Measurements from ENCODE around the gene ATP6V0B.

ATP6V0B gene

GRCh38 chr1:43947061-43947873 is 27.5 kb upstream of the ATP6V0B start:
- DNase-seq (ENCODE audit: low read depth): no peak
- H3K27me3 ChIP-seq (replicated peaks; ENCODE audit: control insufficient read depth, insufficient read depth, low read length): no peaks in the 10 kb centered on the region
- H3K9ac ChIP-seq (ENCODE audit: low read length): peak overlapping the region; percentile 100

GRCh38 chr1:43947874-43948437 is 26.8 kb upstream of the ATP6V0B start:
- Histone ChIP-seq H3K4me3 (ENCODE audit: low read length) (peak overlapping the region; percentile 98), H3K9ac (ENCODE audit: low read length) (peak overlapping the region; percentile 100), H3K4me1 (ENCODE audit: control insufficient read depth, insufficient read depth, low read length) (peaks cover 29% of the 10 kb centered on the region), H3K27me3 (replicated peaks; ENCODE audit: control insufficient read depth, insufficient read depth, low read length) (no peaks in the 10 kb centered on the region), H3K9me3 (ENCODE audit: control insufficient read depth, low read length) (no peaks in the 10 kb centered on the region), H3K36me3 (ENCODE audit: control insufficient read depth, insufficient read depth, low read length, severe bottlenecking) (peaks cover 14% of the 10 kb centered on the region)
- DNase-seq (ENCODE audit: low read depth): no peak

More at GRCh38 chr1:43947061-43947873, 27.5 kb upstream of the ATP6V0B start:
- Histone ChIP-seq H3K36me3 (ENCODE audit: control insufficient read depth, insufficient read depth, low read length, severe bottlenecking) (peaks cover 14% of the 10 kb centered on the region), H3K4me3 (ENCODE audit: low read length) (peak overlapping the region; percentile 98), H3K4me1 (ENCODE audit: control insufficient read depth, insufficient read depth, low read length) (peaks cover 29% of the 10 kb centered on the region), H3K9me3 (ENCODE audit: control insufficient read depth, low read length) (no peaks in the 10 kb centered on the region)

- H3K9me3 ChIP-seq (ENCODE audit: control insufficient read depth, low read length): no peaks in the 10 kb centered on the region
- no peak overlapping the region for H3K9ac ChIP-seq (ENCODE audit: low read length)
- no peaks in the 10 kb centered on the region for H3K27me3 ChIP-seq (replicated peaks; ENCODE audit: control insufficient read depth, insufficient read depth, low read length)
- H3K4me3 ChIP-seq (ENCODE audit: low read length): no peak overlapping the region
- DNase-seq (ENCODE audit: low read depth): no peak
- peaks cover 29% of the 10 kb centered on the region for H3K4me1 ChIP-seq (ENCODE audit: control insufficient read depth, insufficient read depth, low read length)
- H3K36me3 ChIP-seq (ENCODE audit: control insufficient read depth, insufficient read depth, low read length, severe bottlenecking): peaks cover 14% of the 10 kb centered on the region
Observed at GRCh38 chr1:43949678-43950077, 25.1 kb upstream of the ATP6V0B start.

- Histone ChIP-seq H3K9ac (ENCODE audit: low read length) (no peak overlapping the region), H3K36me3 (ENCODE audit: control insufficient read depth, insufficient read depth, low read length, severe bottlenecking) (peaks cover 15% of the 10 kb centered on the region), H3K9me3 (ENCODE audit: control insufficient read depth, low read length) (no peaks in the 10 kb centered on the region), H3K4me1 (ENCODE audit: control insufficient read depth, insufficient read depth, low read length) (peaks cover 22% of the 10 kb centered on the region), H3K27me3 (replicated peaks; ENCODE audit: control insufficient read depth, insufficient read depth, low read length) (no peaks in the 10 kb centered on the region), H3K4me3 (ENCODE audit: low read length) (no peak overlapping the region)
- DNase-seq (ENCODE audit: low read depth): no peak
Observed at GRCh38 chr1:43951021-43951985, 23.5 kb upstream of the ATP6V0B start.

- DNase-seq (ENCODE audit: low read depth): no peak
- no peak overlapping the region for H3K4me3 ChIP-seq (ENCODE audit: low read length)
Observed at GRCh38 chr1:43952731-43953346, 21.9 kb upstream of the ATP6V0B start.

GRCh38 chr1:43953361-43953760 is 21.4 kb upstream of the ATP6V0B start:
- Histone ChIP-seq H3K9ac (ENCODE audit: low read length) (no peak overlapping the region), H3K4me3 (ENCODE audit: low read length) (no peak overlapping the region), H3K4me1 (ENCODE audit: control insufficient read depth, insufficient read depth, low read length) (peaks cover 12% of the 10 kb centered on the region), H3K9me3 (ENCODE audit: control insufficient read depth, low read length) (no peaks in the 10 kb centered on the region), H3K27me3 (replicated peaks; ENCODE audit: control insufficient read depth, insufficient read depth, low read length) (no peaks in the 10 kb centered on the region), H3K36me3 (ENCODE audit: control insufficient read depth, insufficient read depth, low read length, severe bottlenecking) (peaks cover 36% of the 10 kb centered on the region)
- no peak for DNase-seq (ENCODE audit: low read depth)

More at GRCh38 chr1:43952731-43953346, 21.9 kb upstream of the ATP6V0B start:
- Histone ChIP-seq H3K36me3 (ENCODE audit: control insufficient read depth, insufficient read depth, low read length, severe bottlenecking) (peaks cover 31% of the 10 kb centered on the region), H3K9ac (ENCODE audit: low read length) (no peak overlapping the region), H3K27me3 (replicated peaks; ENCODE audit: control insufficient read depth, insufficient read depth, low read length) (no peaks in the 10 kb centered on the region), H3K9me3 (ENCODE audit: control insufficient read depth, low read length) (no peaks in the 10 kb centered on the region), H3K4me1 (ENCODE audit: control insufficient read depth, insufficient read depth, low read length) (peaks cover 17% of the 10 kb centered on the region)

- no peaks in the 10 kb centered on the region for H3K27me3 ChIP-seq (replicated peaks; ENCODE audit: control insufficient read depth, insufficient read depth, low read length)
- H3K4me1 ChIP-seq (ENCODE audit: control insufficient read depth, insufficient read depth, low read length): peaks cover 7% of the 10 kb centered on the region
- no peak overlapping the region for H3K9ac ChIP-seq (ENCODE audit: low read length)
- H3K36me3 ChIP-seq (ENCODE audit: control insufficient read depth, insufficient read depth, low read length, severe bottlenecking): peaks cover 43% of the 10 kb centered on the region
- H3K4me3 ChIP-seq (ENCODE audit: low read length): no peak overlapping the region
- no peaks in the 10 kb centered on the region for H3K9me3 ChIP-seq (ENCODE audit: control insufficient read depth, low read length)
- DNase-seq (ENCODE audit: low read depth): no peak
Observed at GRCh38 chr1:43954036-43954435, 20.7 kb upstream of the ATP6V0B start.

GRCh38 chr1:43956234-43956633 is 18.5 kb upstream of the ATP6V0B start:
- H3K4me3 ChIP-seq (ENCODE audit: low read length): no peak overlapping the region
- peaks cover 7% of the 10 kb centered on the region for H3K4me1 ChIP-seq (ENCODE audit: control insufficient read depth, insufficient read depth, low read length)
- H3K9me3 ChIP-seq (ENCODE audit: control insufficient read depth, low read length): no peaks in the 10 kb centered on the region
- peaks cover 51% of the 10 kb centered on the region for H3K36me3 ChIP-seq (ENCODE audit: control insufficient read depth, insufficient read depth, low read length, severe bottlenecking)
- H3K27me3 ChIP-seq (replicated peaks; ENCODE audit: control insufficient read depth, insufficient read depth, low read length): no peaks in the 10 kb centered on the region
- no peak overlapping the region for H3K9ac ChIP-seq (ENCODE audit: low read length)
- DNase-seq (ENCODE audit: low read depth): no peak

GRCh38 chr1:43957407-43958040 is 17.2 kb upstream of the ATP6V0B start:
- peaks cover 64% of the 10 kb centered on the region for H3K36me3 ChIP-seq (ENCODE audit: control insufficient read depth, insufficient read depth, low read length, severe bottlenecking)
- no peaks in the 10 kb centered on the region for H3K9me3 ChIP-seq (ENCODE audit: control insufficient read depth, low read length)

GRCh38 chr1:43958351-43959255 is 16.2 kb upstream of the ATP6V0B start:
- Histone ChIP-seq H3K4me1 (ENCODE audit: control insufficient read depth, insufficient read depth, low read length) (no peaks in the 10 kb centered on the region), H3K36me3 (ENCODE audit: control insufficient read depth, insufficient read depth, low read length, severe bottlenecking) (peaks cover 72% of the 10 kb centered on the region), H3K27me3 (replicated peaks; ENCODE audit: control insufficient read depth, insufficient read depth, low read length) (no peaks in the 10 kb centered on the region), H3K9me3 (ENCODE audit: control insufficient read depth, low read length) (no peaks in the 10 kb centered on the region), H3K4me3 (ENCODE audit: low read length) (no peak overlapping the region), H3K9ac (ENCODE audit: low read length) (no peak overlapping the region)
- no peak for DNase-seq (ENCODE audit: low read depth)

More at GRCh38 chr1:43957407-43958040, 17.2 kb upstream of the ATP6V0B start:
- no peaks in the 10 kb centered on the region for H3K4me1 ChIP-seq (ENCODE audit: control insufficient read depth, insufficient read depth, low read length)
- no peak for DNase-seq (ENCODE audit: low read depth)
- no peaks in the 10 kb centered on the region for H3K27me3 ChIP-seq (replicated peaks; ENCODE audit: control insufficient read depth, insufficient read depth, low read length)
- H3K4me3 ChIP-seq (ENCODE audit: low read length): no peak overlapping the region
- H3K9ac ChIP-seq (ENCODE audit: low read length): no peak overlapping the region
